BJ (cell line): ENCODE results near the gene MDH2. TPM values are rescaled to one million over a fixed set of nuclear protein-coding genes. Genes with fewer than 3 reads are reported as not detected.

ENCODE experiments used
- CTCF ChIA-PET: fragments of 350-600 bp; formaldehyde crosslinking; extraction: SDS; loops from one replicate; lab custom pipeline; 2021; ENCODE audit warnings: antibody characterized with exemption, inconsistent platforms; lab: Yijun Ruan, JAX
- POLR2A ChIA-PET: fragments of 300-600 bp; sonication (Branson Sonifier 250); formaldehyde crosslinking; extraction: SDS; loops from one replicate; lab custom pipeline; 2021; ENCODE audit warnings: antibody characterized with exemption; lab: Charles Lee
- DNase-seq: peaks from one replicate; pipeline ENCODE4 v3.0.0-alpha.2; 2011; ENCODE audit warnings: low read depth
- H3K27me3 ChIP-seq: 2 replicates; pipeline ENCODE4 v1.6.0; 2011; ENCODE audit warnings: low read length; ENCODE audit not compliant: control insufficient read depth, insufficient read depth
- H3K36me3 ChIP-seq: 2 replicates; pipeline ENCODE4 v1.5.1; 2011; ENCODE audit warnings: low read length; ENCODE audit not compliant: control insufficient read depth, insufficient read depth
- H3K4me3 ChIP-seq: 2 replicates; pipeline ENCODE4 v1.5.1; 2011; ENCODE audit warnings: low read depth, mild to moderate bottlenecking, control low read depth, low read length
- polyA plus RNA-seq: library from polyadenylated mRNA; depleted of rRNA; stranded (reverse); fragments of >200 nt; gene quantifications from 2 replicates; pipeline ENCODE4 v1.2.3, GENCODE V29; 2011
- TF ChIP-seq, protein P1 (sequence below): IDR thresholded peaks from 2 replicates; pipeline ENCODE4 v1.5.1; 2011; ENCODE audit warnings: low read depth, mild to moderate bottlenecking, control low read depth, inconsistent platforms, low read length, moderate library complexity; ENCODE audit not compliant: insufficient read depth

Gene MDH2
- polyA plus RNA-seq, 1 experiment, result 166 TPM

DNA sequence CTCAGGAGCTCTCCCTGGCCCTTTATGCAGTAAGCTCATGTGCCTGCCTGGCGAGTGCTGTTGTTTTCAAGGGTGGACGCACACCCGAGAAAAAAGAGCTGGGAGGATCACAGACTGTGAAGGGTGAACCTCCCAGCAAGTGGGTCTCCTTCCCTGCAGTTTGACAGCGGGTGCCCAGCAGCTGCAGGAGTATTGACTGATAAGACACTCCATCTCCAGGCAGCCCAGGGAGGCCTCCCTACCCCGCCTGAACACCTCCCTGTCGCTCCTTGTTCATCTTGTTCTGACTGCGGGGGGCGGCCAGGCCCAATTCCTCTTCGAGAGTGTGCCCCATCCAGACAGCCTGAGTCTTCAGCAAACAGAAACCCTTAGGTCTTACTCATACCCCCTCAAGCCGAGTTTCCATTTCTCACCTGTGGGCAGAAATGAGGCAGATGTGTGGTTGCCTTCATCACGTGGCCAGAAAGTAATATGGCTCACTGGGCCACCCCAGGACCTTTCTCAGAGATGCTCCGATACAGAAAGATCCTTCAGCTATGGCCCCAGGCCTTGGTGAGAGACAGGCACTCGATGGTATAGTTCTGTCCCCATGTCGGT lies 17.2 kb downstream of the MDH2 start:
- Histone ChIP-seq H3K4me3 (no peak overlapping the region), H3K27me3 (no peaks in the 10 kb centered on the region), H3K36me3 (peaks cover 46% of the 10 kb centered on the region)
- no peak for DNase-seq
- TF ChIP-seq, protein P1, sequence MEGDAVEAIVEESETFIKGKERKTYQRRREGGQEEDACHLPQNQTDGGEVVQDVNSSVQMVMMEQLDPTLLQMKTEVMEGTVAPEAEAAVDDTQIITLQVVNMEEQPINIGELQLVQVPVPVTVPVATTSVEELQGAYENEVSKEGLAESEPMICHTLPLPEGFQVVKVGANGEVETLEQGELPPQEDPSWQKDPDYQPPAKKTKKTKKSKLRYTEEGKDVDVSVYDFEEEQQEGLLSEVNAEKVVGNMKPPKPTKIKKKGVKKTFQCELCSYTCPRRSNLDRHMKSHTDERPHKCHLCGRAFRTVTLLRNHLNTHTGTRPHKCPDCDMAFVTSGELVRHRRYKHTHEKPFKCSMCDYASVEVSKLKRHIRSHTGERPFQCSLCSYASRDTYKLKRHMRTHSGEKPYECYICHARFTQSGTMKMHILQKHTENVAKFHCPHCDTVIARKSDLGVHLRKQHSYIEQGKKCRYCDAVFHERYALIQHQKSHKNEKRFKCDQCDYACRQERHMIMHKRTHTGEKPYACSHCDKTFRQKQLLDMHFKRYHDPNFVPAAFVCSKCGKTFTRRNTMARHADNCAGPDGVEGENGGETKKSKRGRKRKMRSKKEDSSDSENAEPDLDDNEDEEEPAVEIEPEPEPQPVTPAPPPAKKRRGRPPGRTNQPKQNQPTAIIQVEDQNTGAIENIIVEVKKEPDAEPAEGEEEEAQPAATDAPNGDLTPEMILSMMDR, result no peak
- CTCF ChIA-PET, result no interaction called here
- POLR2A ChIA-PET, result no interaction called here

DNA sequence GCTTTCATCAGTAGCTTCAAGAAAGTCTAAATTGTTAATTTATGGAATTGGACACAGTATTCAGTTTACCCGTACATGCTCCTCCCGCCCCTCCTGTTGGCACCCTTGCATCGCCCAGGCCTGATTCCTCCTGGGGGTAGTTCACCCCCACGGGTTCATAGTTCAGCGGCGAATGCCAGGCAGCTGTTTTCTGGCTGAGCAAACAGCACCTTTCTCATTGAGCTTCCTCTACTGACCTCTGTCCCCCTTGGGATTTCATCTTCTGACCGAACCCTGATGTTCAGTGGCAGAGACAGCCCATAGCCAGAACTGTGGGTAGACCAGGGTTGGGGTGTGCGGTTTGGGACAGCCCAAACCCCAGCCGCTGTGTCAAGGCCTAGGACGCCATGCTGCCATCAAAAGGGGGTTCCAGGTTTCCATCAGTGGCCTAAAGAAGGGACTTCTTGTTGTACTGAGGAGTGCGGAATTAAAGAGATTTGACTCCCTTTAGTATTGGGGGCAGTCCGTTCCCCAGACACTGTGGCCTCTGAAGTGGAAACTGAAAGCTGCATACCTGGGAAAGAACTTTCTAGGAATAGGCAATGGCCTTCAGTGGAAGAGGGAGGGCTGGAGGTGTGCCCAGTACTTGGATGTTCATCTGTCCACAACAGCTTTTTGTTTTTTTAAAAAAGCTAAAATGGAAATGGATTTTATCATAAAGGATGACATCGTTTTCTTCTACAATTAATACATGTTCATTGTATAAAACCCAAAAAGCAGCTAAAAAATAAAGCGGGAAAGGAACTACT lies 19.0 kb downstream of the MDH2 start:
- no peak for DNase-seq
- POLR2A ChIA-PET, result no interaction called here
- Histone ChIP-seq H3K36me3 (peaks cover 35% of the 10 kb centered on the region), H3K4me3 (no peak overlapping the region), H3K27me3 (no peaks in the 10 kb centered on the region)
- TF ChIP-seq, protein P1, result no peak
- CTCF ChIA-PET, result no interaction called here

DNA sequence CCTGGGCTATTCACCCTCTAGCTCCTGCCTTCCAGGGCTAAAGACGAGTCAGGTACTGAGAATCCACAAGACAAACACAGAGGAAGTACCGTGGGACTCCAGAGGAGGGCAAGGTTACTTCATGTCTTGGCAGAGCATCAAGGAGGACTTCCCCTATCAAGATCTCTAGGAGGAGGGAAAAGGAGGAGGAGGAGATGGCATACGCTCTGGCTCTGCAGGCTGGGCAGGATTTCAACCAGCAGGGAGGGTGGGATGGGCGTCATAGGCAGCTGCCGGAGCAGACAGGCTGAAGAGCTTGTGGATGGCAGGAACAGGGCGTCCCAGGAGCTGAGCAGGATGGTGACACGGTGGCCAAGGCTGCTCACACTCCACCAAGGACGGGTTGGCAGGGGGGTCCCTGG lies 21.3 kb downstream of the MDH2 start:
- DNase-seq, result no peak
- TF ChIP-seq, protein P1, result peak; percentile 46
- ChIA-PET POLR2A (interaction anchor here (0.7 kb wide), 1 partner anchor 729 kb away, joined by 12 read pairs; no protein-coding TSS in a partner anchor), CTCF (interaction anchor here (0.7 to 1.6 kb wide), 3 partner anchors 109 to 245 kb away, joined by 3 to 5 read pairs (median 3); no protein-coding TSS in a partner anchor)
- no peak overlapping the region for H3K4me3 ChIP-seq
- peaks cover 20% of the 10 kb centered on the region for H3K36me3 ChIP-seq
- no peaks in the 10 kb centered on the region for H3K27me3 ChIP-seq

DNA sequence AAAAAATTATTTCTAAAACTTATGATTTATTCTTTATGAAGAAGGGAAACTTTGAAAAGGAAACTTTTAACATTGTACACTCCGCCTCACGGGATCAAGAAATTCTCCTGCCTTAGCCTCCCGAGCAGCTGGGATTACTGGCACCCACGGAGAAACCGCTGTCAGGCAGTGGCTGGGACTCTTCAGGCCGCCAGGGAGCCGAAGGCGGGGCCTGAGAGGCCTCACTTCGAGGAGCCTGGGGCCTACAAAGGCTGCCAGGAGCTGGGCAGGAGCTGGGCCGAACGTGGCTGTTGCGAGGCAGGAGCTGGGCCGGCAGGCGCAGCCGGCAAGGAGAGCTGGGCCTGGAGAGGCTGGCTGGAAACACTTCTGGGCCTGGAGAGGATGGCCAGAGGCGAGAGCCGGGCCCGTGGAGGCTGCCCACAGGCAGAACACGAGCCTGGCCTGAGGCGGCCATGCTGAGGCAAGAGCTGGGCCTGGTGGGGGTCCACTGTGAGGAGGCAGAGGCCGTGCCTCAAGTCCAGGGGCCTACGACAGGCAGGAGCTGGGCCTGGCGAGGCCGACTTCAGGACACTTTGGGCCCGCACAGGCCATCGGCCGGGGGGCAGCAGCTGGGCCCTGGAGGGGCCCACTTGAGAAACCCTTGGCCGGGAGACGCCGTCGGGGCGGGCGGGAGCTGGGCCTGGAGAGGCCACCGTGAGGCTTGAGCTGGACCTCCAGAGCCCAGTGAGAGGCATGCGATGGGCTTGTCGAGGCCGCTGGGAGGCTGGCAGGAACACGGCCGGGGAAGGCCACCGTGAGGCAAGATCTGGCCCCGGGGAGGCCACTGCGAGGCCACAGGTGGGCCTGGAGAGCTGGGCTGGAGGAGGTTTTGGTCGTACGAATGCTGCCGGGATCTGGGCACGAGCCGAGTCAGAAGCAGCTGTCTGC lies 23.7 kb downstream of the MDH2 start:
- DNase-seq, result no peak
- POLR2A ChIA-PET, result no interaction called here
- CTCF ChIA-PET, result no interaction called here
- Histone ChIP-seq H3K27me3 (no peaks in the 10 kb centered on the region), H3K4me3 (no peak overlapping the region), H3K36me3 (no peaks in the 10 kb centered on the region; the same call in 1 of the 2 replicates)
- TF ChIP-seq, protein P1, result no peak
